NCI-H2196 treated with DMSO at 0.1 percent for 48 hours (cell line): Measurements from ENCODE around the gene ALG10.
"Not testable (repeated sequence)": the region's sequence is repeated elsewhere in the genome, so short reads cannot be mapped to it uniquely, and the experiment has no call there.

Source experiments
- DNase-seq: peaks from one replicate; lab custom pipeline; 2025; ENCODE audit not compliant: unreplicated experiment; lab: John Stamatoyannopoulos, UW

ALG10 gene

DNA sequence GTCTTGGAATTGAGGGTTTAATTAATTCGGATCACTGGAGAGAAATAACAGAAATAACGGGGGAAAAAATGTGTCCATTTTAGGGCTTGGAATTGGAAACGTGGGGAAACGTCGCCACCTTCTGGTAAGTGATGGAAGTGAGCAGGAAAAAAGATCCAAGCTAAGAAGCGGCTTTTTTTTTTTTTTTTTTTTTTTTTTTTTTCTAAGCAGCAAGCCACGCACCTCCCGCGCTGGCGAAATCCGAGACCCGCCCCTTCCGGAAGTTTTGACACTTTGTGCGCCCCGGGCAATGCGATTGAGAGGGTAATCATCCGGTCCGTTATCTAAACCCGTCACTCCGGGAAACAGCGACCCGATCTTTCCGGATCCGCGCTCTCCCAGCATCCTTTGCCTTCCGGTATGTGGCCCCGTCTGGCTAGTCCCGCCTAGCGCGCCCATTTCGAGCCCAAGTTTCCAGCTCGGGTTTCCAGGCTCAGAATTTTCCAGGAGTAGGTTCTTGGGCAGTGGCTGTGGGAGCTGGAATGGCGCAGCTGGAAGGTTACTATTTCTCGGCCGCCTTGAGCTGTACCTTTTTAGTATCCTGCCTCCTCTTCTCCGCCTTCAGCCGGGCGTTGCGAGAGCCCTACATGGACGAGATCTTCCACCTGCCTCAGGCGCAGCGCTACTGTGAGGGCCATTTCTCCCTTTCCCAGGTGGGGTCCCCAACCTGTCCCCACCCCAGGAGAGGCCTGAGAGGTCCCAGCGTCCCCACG is at the start of gene ALG10:
Gene ALG10 (plus strand): TSS at position 418 of the 752 bp plus-strand sequence. CDS start 104 bp downstream, at position 522.
- peak; percentile 88 for DNase-seq

DNA sequence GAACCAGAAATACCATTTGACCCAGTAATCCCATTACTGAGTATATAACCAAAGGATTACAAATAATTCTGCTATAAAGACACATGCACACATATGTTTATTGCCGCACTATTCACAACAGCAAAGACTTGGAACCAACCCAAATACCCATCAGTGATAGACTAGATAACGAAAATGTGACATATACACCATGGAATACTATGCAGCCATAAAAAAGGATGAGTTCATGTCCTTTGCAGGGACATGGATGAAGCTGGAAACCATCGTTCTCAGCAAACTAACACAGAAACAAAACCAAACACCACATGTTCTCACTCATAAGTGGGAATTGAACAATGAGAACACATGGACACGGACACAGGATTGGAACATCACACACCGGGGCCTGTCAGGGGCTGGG is 49.4 kb upstream of the ALG10 start:
- not testable (repeated sequence) for DNase-seq

DNA sequence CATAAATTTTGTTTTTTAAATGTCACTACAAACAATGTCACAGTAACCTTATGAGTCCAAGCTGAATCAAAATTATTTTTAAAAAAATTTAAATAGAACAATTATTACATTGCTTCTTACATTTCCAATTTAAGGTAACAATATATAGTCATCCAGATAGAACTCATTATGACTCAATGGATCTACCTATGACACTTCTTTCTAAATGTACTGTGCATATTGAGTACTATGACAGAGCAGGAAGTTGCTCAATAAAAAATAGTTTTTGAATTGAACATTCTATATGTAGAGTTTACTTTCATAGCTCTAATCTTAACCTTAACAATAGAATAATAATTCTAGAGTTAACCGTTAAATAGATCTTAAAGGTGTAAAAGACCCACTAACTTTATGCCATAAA is 44.4 kb upstream of the ALG10 start:
- no peak for DNase-seq

DNA sequence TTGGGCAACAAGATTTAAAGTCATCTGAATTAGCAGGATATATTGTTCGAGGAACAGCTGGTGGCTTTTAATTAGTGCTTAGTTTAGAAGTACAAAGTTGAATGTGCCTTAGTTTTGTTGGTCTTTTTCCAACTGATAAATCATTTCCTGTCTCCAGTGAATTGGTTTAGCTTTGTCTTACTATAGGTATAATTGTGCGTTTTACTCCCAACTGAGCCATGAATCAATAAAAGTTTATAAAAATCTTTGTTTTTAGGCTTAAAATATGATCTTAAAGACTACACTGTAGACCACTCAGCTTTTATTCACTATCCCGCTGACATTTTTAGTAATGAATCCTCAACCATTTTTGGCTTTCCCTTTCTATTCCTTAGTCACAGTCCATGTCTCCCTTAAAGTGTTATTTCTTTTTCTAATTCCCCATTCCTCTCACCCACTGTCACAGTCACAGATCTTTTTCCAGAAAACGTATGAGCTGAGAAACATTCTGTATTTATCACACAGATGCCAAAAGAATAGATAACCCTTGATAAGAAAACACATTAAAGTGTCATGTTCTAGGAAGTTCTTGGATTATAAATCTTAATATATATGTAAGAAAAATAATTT is 34.0 kb upstream of the ALG10 start:
- no peak for DNase-seq

DNA sequence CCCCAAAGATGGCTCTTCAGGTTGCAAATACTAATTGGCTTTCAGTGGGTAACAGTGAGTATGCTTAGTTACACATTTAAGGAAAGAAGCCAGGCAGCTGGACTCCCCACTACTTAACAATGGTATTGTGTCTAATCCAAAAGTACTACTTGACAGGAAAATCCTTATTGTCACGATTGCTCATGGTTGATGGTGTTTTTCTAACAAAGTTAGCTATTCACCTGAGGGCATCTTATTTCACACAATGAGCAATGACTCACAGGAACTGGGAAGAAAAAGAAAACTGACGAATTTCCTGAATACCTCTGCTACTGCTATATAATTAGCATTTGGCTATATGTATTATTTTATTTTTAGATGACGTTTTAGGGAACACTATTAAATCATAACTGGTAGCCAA is 33.4 kb upstream of the ALG10 start:
- DNase-seq: no peak

- DNase-seq: no peak
These were observed 27.2 kb upstream of the ALG10 start for GRCh38 chr12:33994857-33995808.

DNA sequence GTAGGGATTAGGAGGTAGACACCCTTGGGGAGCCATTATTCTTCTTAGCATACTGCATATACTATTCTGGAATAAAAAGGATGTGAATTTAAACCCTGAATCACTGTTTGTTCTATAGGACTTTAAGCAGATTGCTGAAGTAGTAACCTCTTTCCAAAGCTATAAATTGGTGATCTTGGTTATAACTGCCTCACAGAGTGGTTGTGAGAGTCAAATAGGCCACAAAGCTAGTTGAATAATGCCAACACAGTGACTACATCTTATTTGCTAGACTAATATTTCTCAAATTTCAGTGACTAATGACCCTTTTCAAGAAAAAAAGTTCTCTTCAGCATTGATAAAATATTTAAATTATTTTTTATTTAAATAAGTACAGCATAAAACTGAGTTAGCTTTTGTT is 13.5 kb upstream of the ALG10 start:
- not testable (repeated sequence) for DNase-seq

- DNase-seq: no peak
These were observed 5.9 kb upstream of the ALG10 start for GRCh38 chr12:34016361-34016760.

DNA sequence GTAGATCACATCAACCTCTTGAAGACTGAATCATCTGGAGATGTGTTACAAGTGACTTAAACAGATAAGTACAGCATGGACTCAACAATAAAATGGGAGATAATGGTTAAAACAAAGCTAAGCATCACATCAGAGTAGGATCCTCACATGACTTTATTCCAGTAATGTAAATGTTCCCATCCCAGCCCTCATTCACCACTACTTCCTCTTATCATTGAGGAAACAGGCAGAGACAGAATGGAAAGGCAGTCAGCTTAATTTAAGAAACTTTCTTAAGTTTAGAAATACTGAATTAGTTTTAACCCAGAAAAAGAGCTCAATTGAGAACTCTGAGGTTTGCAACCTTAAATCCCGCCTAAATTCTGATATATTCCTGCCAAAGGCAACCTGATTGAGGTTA is 1.2 kb upstream of the ALG10 start:
- DNase-seq: no peak

- not testable (repeated sequence) for DNase-seq
These were observed 5.4 kb downstream of the ALG10 start for GRCh38 chr12:34027661-34028060.

GRCh38 chr12:34030591-34030990 is 8.3 kb downstream of the ALG10 start:
- DNase-seq: no peak

DNA sequence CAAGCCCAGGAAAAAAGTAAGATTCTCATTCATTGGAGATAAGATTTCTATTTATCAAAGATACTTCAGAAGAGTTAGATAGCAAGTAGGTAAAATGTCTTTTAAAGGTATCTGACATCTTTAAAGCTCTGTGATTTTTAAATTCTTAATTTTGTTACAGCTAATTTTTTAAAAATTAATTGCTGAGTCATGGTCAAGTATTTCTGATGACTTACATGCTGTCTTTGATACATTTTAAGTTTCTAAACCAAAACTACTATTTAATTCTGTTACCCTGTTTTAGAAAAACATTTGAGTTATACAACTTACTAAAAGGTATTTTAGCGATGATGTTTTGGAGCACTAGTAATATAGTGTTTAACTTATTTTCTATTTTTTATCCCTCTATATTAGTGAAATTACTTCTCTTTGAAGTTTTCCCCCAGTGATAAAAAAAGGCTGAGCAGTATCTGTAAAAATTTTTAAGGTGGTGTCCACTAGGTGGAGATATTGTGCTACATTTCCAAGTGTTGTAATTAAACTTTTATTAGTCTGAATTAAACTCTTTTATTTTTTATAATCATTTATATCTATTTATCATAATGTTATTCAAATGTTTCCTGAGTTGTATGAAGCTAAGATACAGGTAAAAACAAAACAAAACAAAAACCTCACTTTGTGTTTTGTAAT is 11.5 kb downstream of the ALG10 start:
- DNase-seq: no peak

DNA sequence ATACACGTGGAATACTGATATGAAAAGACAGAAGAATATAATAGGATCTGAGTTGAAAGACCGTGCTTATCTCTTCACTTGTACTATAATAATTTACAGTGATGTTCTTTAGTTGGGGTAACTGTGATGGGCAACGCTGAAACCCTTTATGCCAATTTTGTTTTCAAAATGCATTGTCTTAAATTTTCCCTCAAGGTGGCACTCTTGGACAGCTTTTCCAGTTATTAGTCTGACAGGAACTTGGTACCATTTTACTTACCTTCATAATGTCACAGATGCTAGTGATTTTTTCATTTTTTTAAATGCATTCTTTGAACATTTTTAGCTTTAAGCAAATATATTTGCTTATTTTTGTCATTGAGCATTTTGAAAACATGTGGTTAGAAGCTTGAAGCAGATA is 16.1 kb downstream of the ALG10 start:
- DNase-seq: not testable (repeated sequence)

GRCh38 chr12:34046570-34046969 is 24.3 kb downstream of the ALG10 start:
- no peak for DNase-seq

DNA sequence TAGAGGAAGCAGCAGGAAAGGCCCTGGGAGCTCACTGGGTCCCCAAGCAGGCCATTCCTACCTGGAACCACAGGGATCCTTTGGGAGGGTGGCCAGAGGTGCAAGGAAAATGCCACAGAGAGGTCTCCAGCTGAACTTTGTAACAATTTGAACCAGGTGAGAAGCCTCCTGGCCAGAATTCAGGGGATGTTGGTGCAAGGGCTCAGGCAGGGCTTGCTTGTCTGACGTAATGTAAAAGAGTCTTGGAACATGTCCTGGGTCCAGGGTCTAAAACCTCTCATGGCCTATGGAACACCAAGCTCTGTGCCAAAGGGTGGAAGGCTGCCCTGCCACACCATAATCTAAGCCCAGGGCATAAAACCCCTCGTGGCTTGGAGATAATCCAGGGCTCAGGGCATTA is 25.6 kb downstream of the ALG10 start:
- not testable (repeated sequence) for DNase-seq

GRCh38 chr12:34048714-34049113 is 26.4 kb downstream of the ALG10 start:
- no peak for DNase-seq

GRCh38 chr12:34051486-34051885 is 29.2 kb downstream of the ALG10 start:
- DNase-seq: no peak

- no peak for DNase-seq
These were observed 32.6 kb downstream of the ALG10 start for GRCh38 chr12:34054938-34055337.
